ENCODE measurements around the gene ST6GALNAC4. TPM values are rescaled to one million over a fixed set of nuclear protein-coding genes. Genes with fewer than 3 reads are reported as not detected.

Gene ST6GALNAC4
- total and polyA plus RNA-seq, 9 of the 15 experiments (the other 6 are each of a cell fraction or from before 2014, with no cell fraction given) = 2.6 to 43.1 (median 15.4) TPM

DNA sequence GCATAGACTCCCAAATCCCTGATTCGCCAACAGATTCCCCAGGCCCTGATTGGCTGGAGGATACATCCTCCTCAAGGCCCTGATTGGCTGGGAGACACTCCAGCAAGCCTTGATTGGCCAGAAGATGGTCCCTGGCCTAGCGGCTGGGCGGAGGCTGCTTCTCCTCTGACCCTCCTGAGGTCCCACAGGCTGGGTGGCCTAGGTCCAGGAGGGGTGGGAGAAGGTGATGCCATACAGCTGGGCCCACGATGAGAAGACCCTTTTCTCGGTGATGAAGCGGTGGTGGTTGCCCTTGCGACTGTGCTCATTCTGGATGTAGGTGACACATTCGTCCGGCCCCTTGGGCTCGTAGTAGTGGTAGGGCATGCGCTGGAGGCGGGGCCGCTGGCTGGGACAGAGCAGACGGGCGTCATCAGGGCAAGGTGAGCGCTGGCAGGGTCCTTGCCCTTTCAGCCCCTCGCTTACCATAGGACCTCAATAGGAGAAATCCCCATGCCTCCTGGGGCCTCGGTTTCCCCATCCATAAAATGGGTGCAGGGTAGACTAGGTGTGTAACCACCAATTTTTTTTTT, 30.4 kb downstream of the ST6GALNAC4 start:
- no peak overlapping the region for H3K9ac ChIP-seq (ENCODE audit: insufficient read depth in 1 of 2, low read depth in 2 of 2, low read length in 2 of 2)
- H3K4me2 ChIP-seq (ENCODE audit: insufficient read depth, low read length) = no peak overlapping the region
- H3K27me3 ChIP-seq (ENCODE audit: control insufficient read depth in 2 of 2, insufficient read depth in 2 of 2, low read length in 2 of 2) = no peaks in the 10 kb centered on the region
- BruUV-seq (replicated peaks) = no TSS peak
- 93% methylated on average over 18 of the region's 18 CpGs for whole genome bisulfite sequencing (ENCODE audit: insufficient coverage, low coverage, missing lambda C conversion rate)
- no peaks in the 10 kb centered on the region for H3K79me2 ChIP-seq (ENCODE audit: control insufficient read depth, insufficient read depth, low read length)
- ChIA-PET POLR2A (interaction anchor here (1.0 kb wide), 1 partner anchor 8 kb away, joined by 3 read pairs; no protein-coding TSS in a partner anchor), CTCF (ENCODE audit: low intra/inter-chr PET ratio) (no interaction called here)
- ATAC-seq (peak; percentile 71), FAIRE-seq (peak; percentile 65), DNase-seq (ENCODE audit: extremely low read depth in 1 of 4, low spot score in 3 of 4) (peak in 3 of 4 experiments; percentile 78 to 85 (median 82))
- H3K4me3 ChIP-seq = no peak overlapping the region
- peaks cover 0 to 35% of the 10 kb centered on the region in 2 experiments; a peak in 3 of 5 replicates for H3K4me1 ChIP-seq (replicated peaks in 1 of 2; ENCODE audit: control insufficient read depth in 2 of 2, insufficient read depth in 2 of 2, low read length in 2 of 2)
- intact Hi-C loops (cut with micrococcal nuclease) = no loop called here
- H3K9me1 ChIP-seq (ENCODE audit: control insufficient read depth, insufficient read depth, low read length) = no peaks in the 10 kb centered on the region
- H3K36me3 ChIP-seq (ENCODE audit: control insufficient read depth, insufficient read depth, low read length) = peaks cover 54% of the 10 kb centered on the region
- no peak overlapping the region for H2AFZ ChIP-seq (ENCODE audit: low read depth, low read length)
- no peaks in the 10 kb centered on the region for H3K9me3 ChIP-seq (replicated peaks; ENCODE audit: control insufficient read depth, insufficient read depth, low read depth, low read length)
- no peaks in the 10 kb centered on the region for H4K20me1 ChIP-seq (replicated peaks; ENCODE audit: control insufficient read depth, insufficient read depth, low read length)
- no peak overlapping the region for H3K27ac ChIP-seq (ENCODE audit: extremely low read depth, low read depth, low read length)
- in situ Hi-C loops (cut with MboI) = no loop called here
- TF ChIP-seq RBM25 (IDR thresholded peaks at IDR 0.05; ENCODE audit: low read depth, low read length, severe bottlenecking) (peak; percentile 78), HDAC2 (IDR thresholded peaks at IDR 0.05) (peak; percentile 68; the same call in 1 of the 2 replicates), CBX1 (IDR thresholded peaks at IDR 0.05; ENCODE audit: low read depth) (0 out of 2 replicates have a peak, but pooled peaks have one; percentile 81), GATA2 (CRISPR knock-in tag; IDR thresholded peaks at IDR 0.05) (no peak), TRIM28 (IDR thresholded peaks at IDR 0.05) (no peak), NEUROD1 (IDR thresholded peaks at IDR 0.05; ENCODE audit: borderline replicate concordance, low read depth, low read length, partially characterized antibody) (peak; percentile 72), ADNP (tag; IDR thresholded peaks at IDR 0.05) (peak; percentile 88), ASH1L (IDR thresholded peaks at IDR 0.05; ENCODE audit: borderline replicate concordance, low read depth, partially characterized antibody) (peak; percentile 85), RCOR1 (IDR thresholded peaks at IDR 0.05; ENCODE audit: borderline replicate concordance in 1 of 2, low read depth in 2 of 2, low read length in 2 of 2) (peak in 1 of 2 experiments; percentile 66; a peak in 1 of 4 replicates), BCOR (IDR thresholded peaks at IDR 0.05) (peak; percentile 97), HSF4 (CRISPR knock-in tag; IDR thresholded peaks at IDR 0.05; ENCODE audit: borderline replicate concordance) (no peak), SMARCA5 (IDR thresholded peaks at IDR 0.05) (peak; percentile 91), CC2D1A (IDR thresholded peaks at IDR 0.05) (0 out of 2 replicates have a peak, but pooled peaks have one; percentile 7)
- TF ChIP-seq, protein P1, sequence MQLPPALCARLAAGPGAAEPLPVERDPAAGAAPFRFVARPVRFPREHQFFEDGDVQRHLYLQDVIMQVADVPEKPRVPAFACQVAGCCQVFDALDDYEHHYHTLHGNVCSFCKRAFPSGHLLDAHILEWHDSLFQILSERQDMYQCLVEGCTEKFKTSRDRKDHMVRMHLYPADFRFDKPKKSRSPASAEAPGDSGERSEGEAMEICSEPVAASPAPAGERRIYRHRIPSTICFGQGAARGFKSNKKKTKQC (CRISPR knock-in tag; IDR thresholded peaks at IDR 0.05) = no peak
- TF ChIP-seq, protein P2, sequence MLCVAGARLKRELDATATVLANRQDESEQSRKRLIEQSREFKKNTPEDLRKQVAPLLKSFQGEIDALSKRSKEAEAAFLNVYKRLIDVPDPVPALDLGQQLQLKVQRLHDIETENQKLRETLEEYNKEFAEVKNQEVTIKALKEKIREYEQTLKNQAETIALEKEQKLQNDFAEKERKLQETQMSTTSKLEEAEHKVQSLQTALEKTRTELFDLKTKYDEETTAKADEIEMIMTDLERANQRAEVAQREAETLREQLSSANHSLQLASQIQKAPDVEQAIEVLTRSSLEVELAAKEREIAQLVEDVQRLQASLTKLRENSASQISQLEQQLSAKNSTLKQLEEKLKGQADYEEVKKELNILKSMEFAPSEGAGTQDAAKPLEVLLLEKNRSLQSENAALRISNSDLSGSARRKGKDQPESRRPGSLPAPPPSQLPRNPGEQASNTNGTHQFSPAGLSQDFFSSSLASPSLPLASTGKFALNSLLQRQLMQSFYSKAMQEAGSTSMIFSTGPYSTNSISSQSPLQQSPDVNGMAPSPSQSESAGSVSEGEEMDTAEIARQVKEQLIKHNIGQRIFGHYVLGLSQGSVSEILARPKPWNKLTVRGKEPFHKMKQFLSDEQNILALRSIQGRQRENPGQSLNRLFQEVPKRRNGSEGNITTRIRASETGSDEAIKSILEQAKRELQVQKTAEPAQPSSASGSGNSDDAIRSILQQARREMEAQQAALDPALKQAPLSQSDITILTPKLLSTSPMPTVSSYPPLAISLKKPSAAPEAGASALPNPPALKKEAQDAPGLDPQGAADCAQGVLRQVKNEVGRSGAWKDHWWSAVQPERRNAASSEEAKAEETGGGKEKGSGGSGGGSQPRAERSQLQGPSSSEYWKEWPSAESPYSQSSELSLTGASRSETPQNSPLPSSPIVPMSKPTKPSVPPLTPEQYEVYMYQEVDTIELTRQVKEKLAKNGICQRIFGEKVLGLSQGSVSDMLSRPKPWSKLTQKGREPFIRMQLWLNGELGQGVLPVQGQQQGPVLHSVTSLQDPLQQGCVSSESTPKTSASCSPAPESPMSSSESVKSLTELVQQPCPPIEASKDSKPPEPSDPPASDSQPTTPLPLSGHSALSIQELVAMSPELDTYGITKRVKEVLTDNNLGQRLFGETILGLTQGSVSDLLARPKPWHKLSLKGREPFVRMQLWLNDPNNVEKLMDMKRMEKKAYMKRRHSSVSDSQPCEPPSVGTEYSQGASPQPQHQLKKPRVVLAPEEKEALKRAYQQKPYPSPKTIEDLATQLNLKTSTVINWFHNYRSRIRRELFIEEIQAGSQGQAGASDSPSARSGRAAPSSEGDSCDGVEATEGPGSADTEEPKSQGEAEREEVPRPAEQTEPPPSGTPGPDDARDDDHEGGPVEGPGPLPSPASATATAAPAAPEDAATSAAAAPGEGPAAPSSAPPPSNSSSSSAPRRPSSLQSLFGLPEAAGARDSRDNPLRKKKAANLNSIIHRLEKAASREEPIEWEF (CRISPR knock-in tag; IDR thresholded peaks at IDR 0.05) = no peak
- TF ChIP-seq, protein P3, sequence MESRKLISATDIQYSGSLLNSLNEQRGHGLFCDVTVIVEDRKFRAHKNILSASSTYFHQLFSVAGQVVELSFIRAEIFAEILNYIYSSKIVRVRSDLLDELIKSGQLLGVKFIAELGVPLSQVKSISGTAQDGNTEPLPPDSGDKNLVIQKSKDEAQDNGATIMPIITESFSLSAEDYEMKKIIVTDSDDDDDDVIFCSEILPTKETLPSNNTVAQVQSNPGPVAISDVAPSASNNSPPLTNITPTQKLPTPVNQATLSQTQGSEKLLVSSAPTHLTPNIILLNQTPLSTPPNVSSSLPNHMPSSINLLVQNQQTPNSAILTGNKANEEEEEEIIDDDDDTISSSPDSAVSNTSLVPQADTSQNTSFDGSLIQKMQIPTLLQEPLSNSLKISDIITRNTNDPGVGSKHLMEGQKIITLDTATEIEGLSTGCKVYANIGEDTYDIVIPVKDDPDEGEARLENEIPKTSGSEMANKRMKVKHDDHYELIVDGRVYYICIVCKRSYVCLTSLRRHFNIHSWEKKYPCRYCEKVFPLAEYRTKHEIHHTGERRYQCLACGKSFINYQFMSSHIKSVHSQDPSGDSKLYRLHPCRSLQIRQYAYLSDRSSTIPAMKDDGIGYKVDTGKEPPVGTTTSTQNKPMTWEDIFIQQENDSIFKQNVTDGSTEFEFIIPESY (CRISPR knock-in tag; IDR thresholded peaks at IDR 0.05) = peak; percentile 88
